MG63 (cell line): Measurements from ENCODE around the gene RAB4B. TPM values are rescaled to one million over a fixed set of nuclear protein-coding genes. Genes with fewer than 3 reads are reported as not detected.

Experiments
- DNase-seq: peaks from one replicate; pipeline ENCODE4 v3.0.0-alpha.2; 2020
- H3K27me3 ChIP-seq: fragments of 250-450 bp; sonication (Bioruptor Pico); 2 replicates; pipeline ENCODE4 v1.5.1; 2020; ENCODE audit warnings: mild to moderate bottlenecking, moderate library complexity
- H3K36me3 ChIP-seq: fragments of 250-450 bp; sonication (Bioruptor Pico); 2 replicates; pipeline ENCODE4 v1.5.1; 2020; ENCODE audit warnings: mild to moderate bottlenecking, moderate library complexity
- H3K4me3 ChIP-seq: fragments of 250-450 bp; sonication (Bioruptor Pico); 2 replicates; pipeline ENCODE4 v1.5.1; 2020; ENCODE audit warnings: mild to moderate bottlenecking, moderate library complexity
- H3K9me3 ChIP-seq: fragments of 250-450 bp; sonication (Bioruptor Pico); 2 replicates; pipeline ENCODE4 v1.5.1; 2020; ENCODE audit warnings: mild to moderate bottlenecking, moderate library complexity
- total RNA-seq: library from RNA; depleted of rRNA; stranded (reverse); fragments of >200 nt; shearing (Covaris generic); gene quantifications from 2 replicates; pipeline ENCODE4 v1.2.3, GENCODE V29; 2014; ENCODE audit warnings: low replicate concordance

The RAB4B gene
- total RNA-seq, 1 experiment from 2014 or later, result 41.2 TPM

DNA sequence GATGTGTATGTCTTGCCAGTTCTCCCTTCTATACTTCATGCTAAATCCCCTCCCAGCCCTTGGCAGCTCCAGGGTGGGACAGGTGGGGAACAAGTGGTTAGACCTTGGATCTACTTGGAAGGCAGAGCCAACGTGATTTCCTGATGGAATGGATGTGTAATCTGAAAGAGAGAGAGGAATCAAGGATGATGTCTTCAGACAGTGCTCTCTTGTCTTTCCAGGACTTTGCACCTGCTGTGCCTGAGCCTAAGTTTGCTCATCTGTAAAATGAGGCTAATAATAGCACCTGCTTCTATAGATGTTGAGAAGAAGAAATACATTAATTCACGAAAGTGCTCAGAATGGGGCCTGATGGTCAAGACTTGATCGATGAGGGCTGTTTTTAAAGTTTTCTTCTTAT lies 13.9 kb downstream of the RAB4B start:
- no peaks in the 10 kb centered on the region for H3K27me3 ChIP-seq
- no peak for DNase-seq
- H3K9me3 ChIP-seq, result no peaks in the 10 kb centered on the region

GRCh38 chr19:40797166-40797962 lies 19.3 kb downstream of the RAB4B start:
- no peak for DNase-seq
- no peaks in the 10 kb centered on the region for H3K9me3 ChIP-seq
- H3K27me3 ChIP-seq, result no peaks in the 10 kb centered on the region
- H3K4me3 ChIP-seq, result no peak overlapping the region; the same call in 1 of the 2 replicates
- H3K36me3 ChIP-seq, result peaks cover 22% of the 10 kb centered on the region

More for the DNA sequence above, 13.9 kb downstream of the RAB4B start:
- no peaks in the 10 kb centered on the region; the same call in 1 of the 2 replicates for H3K36me3 ChIP-seq
- H3K4me3 ChIP-seq, result no peak overlapping the region

DNA sequence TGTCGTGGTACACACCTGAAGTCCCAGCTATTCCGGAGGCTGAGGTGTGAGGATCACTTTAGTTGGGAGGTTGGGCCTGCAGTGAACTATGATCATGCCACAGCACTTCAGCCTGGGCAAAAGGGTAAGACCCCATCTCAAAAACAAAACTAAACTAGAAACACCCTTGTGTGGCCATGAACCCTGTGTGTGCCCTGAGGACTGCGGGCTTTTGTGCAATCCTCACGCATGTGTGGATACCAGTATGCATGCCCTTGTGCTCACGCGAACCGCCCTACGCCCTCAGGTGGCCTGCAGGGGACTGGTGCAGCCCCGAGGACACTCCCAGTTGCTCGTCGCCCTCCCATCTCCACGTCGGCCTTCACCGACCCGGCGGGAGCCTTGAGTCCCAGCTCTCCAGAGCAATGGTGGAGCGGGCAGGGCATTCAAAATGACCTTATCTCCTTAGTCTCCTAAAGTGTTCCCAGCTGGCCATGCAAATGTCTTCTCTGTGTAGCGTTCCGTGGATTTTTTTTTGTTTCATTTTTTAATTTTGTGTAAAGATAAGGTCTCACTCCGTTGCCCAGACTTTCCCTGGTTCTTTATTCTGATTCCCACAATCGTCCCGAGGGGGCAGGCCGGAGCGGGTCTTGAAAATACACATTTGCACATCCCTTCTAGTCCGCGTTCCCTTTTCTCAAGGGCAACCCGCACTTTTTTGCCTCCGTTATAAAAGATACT lies 20.1 kb downstream of the RAB4B start:
- peak; percentile 66 for DNase-seq
- Histone ChIP-seq H3K9me3 (no peaks in the 10 kb centered on the region), H3K36me3 (peaks cover 30% of the 10 kb centered on the region)

GRCh38 chr19:40798683-40799557 lies 20.9 kb downstream of the RAB4B start, which contains the start of gene EGLN2:
Gene EGLN2 (plus strand): TSS chr19:40799191. CDS start chr19:40800573, 1,382 bp downstream.
- peak within 1 kb of the TSS; percentile 94 for H3K4me3 ChIP-seq
- peaks cover 38% of the 10 kb centered on the region for H3K36me3 ChIP-seq
- peak; percentile 100 for DNase-seq
- no peaks in the 10 kb centered on the region for H3K27me3 ChIP-seq
- H3K9me3 ChIP-seq, result no peaks in the 10 kb centered on the region

More for the DNA sequence above, 20.1 kb downstream of the RAB4B start:
- Histone ChIP-seq H3K27me3 (no peaks in the 10 kb centered on the region), H3K4me3 (peak overlapping the region; percentile 94)

DNA sequence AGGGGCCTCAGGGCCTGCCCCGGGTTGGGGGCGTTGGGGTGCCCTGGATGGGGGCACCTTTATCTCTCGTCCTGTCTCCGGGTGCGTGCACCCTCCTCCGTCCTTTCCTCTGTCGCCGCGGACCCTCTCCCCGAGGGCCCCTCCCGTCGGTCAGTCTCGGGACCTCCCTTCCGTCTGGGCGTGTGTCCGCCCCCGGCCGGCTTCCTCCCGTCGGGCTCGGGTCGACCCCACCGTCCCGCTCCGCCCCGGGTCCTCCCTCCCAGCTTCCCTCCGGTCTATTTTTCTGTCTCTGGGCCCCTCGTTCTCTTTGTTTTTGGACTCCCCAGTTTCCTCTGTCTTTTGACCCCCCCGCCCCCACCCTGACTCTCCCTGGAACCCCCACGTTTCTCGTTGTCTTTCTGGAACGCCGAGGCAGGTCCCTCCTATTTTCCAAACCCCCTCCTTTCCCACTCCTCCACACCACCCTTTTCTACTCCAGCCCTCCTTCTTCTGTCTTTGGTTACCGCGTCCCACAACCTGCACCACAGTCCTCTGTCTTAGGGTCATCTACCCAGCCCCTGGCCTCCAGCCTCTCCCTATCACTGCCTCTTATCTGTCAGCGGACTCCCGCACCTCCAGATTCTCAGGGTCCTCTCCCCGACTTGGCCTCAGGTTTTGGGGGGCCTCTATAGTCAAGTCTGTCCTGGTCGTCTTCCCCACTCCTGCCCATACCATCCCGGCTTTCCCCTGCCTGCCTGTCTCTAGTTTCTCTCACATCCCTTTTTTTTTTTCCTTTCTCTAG lies 21.7 kb downstream of the RAB4B start:
- Histone ChIP-seq H3K9me3 (no peaks in the 10 kb centered on the region), H3K27me3 (no peaks in the 10 kb centered on the region), H3K36me3 (peaks cover 46% of the 10 kb centered on the region), H3K4me3 (peak overlapping the region; percentile 94)
- peak; percentile 52 for DNase-seq

GRCh38 chr19:40800339-40800996 lies 22.4 kb downstream of the RAB4B start:
- Histone ChIP-seq H3K9me3 (no peaks in the 10 kb centered on the region), H3K36me3 (peaks cover 53% of the 10 kb centered on the region), H3K4me3 (peak overlapping the region; percentile 94), H3K27me3 (no peaks in the 10 kb centered on the region)
- no peak for DNase-seq

GRCh38 chr19:40800997-40801377 lies 22.9 kb downstream of the RAB4B start:
- no peak for DNase-seq
- Histone ChIP-seq H3K9me3 (no peaks in the 10 kb centered on the region), H3K27me3 (no peaks in the 10 kb centered on the region), H3K36me3 (peaks cover 58% of the 10 kb centered on the region), H3K4me3 (no peak overlapping the region)

DNA sequence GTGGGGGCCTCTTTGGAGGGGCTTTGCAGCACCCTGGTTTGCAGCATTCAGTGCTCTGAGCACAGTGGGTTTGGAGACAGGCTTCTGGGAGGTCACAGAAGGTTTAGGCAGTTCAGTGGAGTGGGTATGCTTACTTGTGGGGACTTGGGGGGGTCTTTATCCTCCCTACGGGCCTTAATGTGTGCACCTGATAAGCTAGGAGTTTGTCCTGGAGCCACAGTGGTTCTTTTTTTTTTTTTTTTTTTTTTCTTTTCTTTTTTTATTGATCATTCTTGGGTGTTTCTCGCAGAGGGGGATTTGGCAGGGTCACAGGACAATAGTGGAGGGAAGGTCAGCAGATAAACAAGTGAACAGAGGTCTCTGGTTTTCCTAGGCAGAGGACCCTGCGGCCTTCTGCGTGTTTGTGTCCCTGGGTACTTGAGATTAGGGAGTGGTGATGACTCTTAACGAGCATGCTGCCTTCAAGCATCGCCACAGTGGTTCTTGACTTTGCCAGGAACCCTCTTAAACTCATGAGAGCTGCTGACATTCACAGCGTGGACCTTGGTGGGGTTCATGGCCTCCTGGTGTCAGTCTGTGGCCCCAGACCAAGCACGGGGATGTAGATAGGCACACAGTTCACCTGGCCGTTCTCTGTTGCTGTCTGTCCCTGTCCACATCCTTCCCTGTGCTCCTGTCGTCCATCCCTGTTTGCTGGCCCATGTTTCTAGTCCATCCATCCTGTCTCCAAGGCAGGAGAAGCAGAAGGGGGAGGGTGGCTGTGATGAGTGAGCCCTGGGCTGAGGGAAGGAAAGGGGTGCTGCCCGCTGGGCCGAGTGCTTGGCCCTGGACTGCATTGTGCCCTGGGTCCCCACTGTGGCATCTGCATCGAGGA lies 23.6 kb downstream of the RAB4B start:
- no peak for DNase-seq
- no peaks in the 10 kb centered on the region for H3K9me3 ChIP-seq
- H3K27me3 ChIP-seq, result no peaks in the 10 kb centered on the region
- H3K36me3 ChIP-seq, result peaks cover 64% of the 10 kb centered on the region
- no peak overlapping the region for H3K4me3 ChIP-seq

GRCh38 chr19:40802300-40803169 lies 24.5 kb downstream of the RAB4B start:
- H3K4me3 ChIP-seq, result no peak overlapping the region
- peaks cover 72% of the 10 kb centered on the region for H3K36me3 ChIP-seq
- no peak for DNase-seq
- H3K9me3 ChIP-seq, result no peaks in the 10 kb centered on the region
- H3K27me3 ChIP-seq, result no peaks in the 10 kb centered on the region

GRCh38 chr19:40803170-40803856 lies 25.3 kb downstream of the RAB4B start:
- no peaks in the 10 kb centered on the region for H3K27me3 ChIP-seq
- no peak overlapping the region for H3K4me3 ChIP-seq
- DNase-seq, result no peak
- no peaks in the 10 kb centered on the region for H3K9me3 ChIP-seq
- H3K36me3 ChIP-seq, result peaks cover 80% of the 10 kb centered on the region

DNA sequence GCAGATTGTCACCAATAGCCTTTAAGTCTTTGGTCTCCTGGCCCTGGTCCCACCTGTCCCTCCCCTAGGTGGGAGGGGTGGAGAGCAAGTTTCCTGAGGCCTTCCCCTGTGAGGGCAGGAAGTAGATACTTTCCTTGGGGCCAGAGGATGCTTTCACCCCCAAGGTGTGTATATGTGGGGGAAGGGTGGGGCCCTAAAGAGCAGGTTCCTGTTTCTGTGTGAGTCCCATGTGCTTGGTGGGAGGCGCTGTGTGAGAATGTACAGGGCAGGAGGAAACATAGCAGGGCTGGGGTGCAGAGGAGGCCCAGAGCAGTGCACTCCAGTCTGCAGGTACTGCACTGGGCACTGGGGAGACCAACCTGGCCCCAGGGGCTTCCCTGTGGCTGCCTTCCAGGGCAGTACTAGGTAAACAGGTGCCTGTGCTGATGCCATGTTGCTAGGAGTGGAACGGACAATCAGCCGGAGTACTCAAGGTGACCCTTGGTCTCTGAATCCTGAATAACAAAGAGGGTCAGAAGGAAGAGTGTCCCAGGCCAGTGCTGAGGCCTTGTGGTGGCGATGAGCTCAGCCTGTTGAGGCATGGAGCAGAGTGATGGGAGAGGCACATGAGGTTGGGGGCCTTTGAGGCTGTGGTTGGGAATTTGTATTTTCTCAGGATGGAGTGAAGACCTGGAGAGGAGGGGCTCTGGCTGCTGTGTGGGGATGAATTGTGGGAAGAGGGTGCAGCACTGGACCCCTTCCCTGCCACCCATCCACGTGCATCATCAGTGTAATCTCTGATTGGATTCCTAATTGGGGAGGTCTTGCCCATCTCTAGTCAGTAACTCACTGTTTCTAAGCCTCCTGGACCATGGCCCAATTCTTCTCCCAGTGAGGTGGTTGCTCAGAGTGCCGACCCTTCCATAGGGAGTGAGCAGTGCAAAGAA lies 26.1 kb downstream of the RAB4B start:
- DNase-seq, result no peak
- Histone ChIP-seq H3K9me3 (no peaks in the 10 kb centered on the region), H3K36me3 (peaks cover 88% of the 10 kb centered on the region), H3K4me3 (no peak overlapping the region), H3K27me3 (no peaks in the 10 kb centered on the region)

GRCh38 chr19:40804783-40805242 lies 26.8 kb downstream of the RAB4B start:
- no peak for DNase-seq
- H3K36me3 ChIP-seq, result peaks cover 95% of the 10 kb centered on the region
- no peak overlapping the region for H3K4me3 ChIP-seq
- H3K9me3 ChIP-seq, result no peaks in the 10 kb centered on the region
- no peaks in the 10 kb centered on the region for H3K27me3 ChIP-seq
